Heart right ventricle (tissue), 16 donors: ENCODE measurements around the gene INTS1. TPM values are rescaled to one million over a fixed set of nuclear protein-coding genes. Genes with fewer than 3 reads are reported as not detected.

ENCODE experiments used
- ATAC-seq, 8 donors: fragments of 200-7000 bp; cut with Tn5 transposase; one replicate each; pipeline ENCODE4 v1.9.1; 2020; ENCODE audit warnings: mild to moderate bottlenecking in 8 of 8, moderate library complexity in 8 of 8, moderate number of reproducible peaks in 1 of 8
- DNase-seq, 2 donors: peaks; one replicate each; pipeline ENCODE4 v3.0.0-alpha.2; 2020
- H3K27ac ChIP-seq, 10 donors: fragments of 200-600 bp; sonication (generic) in 2 of 10; one replicate each; pipeline versions ENCODE4 v1.5.0 to v1.8.0; 2020 to 2022; ENCODE audit warnings: mild to moderate bottlenecking in 3 of 10
- H3K27me3 ChIP-seq, 7 donors: fragments of 200-600 bp; one replicate each; pipeline ENCODE4 v1.8.0; 2021 to 2022; ENCODE audit warnings: mild to moderate bottlenecking in 2 of 7
- H3K36me3 ChIP-seq, 9 donors: fragments of 200-600 bp; sonication (generic) in 1 of 9; one replicate each; pipeline versions ENCODE4 v1.5.0 to v1.8.0; 2020 to 2022; ENCODE audit warnings: mild to moderate bottlenecking in 2 of 9
- H3K4me1 ChIP-seq, 9 donors: fragments of 200-600 bp; sonication (generic) in 1 of 9; one replicate each; pipeline versions ENCODE4 v1.5.0 to v1.8.0; 2020 to 2022; ENCODE audit warnings: mild to moderate bottlenecking in 4 of 9
- H3K4me3 ChIP-seq, 10 donors: fragments of 200-600 bp; sonication (generic) in 2 of 10; one replicate each; pipeline versions ENCODE4 v1.5.0 to v1.8.0; 2020 to 2022; ENCODE audit warnings: mild to moderate bottlenecking in 7 of 10, moderate library complexity in 2 of 10
- H3K9me3 ChIP-seq, 11 donors: fragments of 200-600 bp in 10 of 11; sonication (generic) in 2 of 11; one replicate each; pipeline versions ENCODE4 v1.5.0 to v1.8.0; 2013 to 2022; ENCODE audit warnings: mild to moderate bottlenecking in 2 of 11, control low read depth in 1 of 11, moderate library complexity in 1 of 11
- WGBS, 2 donors: extraction: QIAGEN DNeasy Blood & Tissue Kit; methylation state at CpG; one replicate each; pipeline ENCODE4 v1.1.7; 2013; ENCODE audit warnings: inconsistent platforms in 1 of 2; 5-methylcytosine and 5-hydroxymethylcytosine counted together
- intact Hi-C, 10 donors: fragments of 100-400 bp; cut with DNase I; formaldehyde crosslinking; loops; one replicate each; pipeline versions ENCODE4 v1.11.1 to v1.14.2; 2022
- polyA plus RNA-seq, 2 donors: library from polyadenylated mRNA; stranded (reverse); fragments of 200-250 nt; gene quantifications; one replicate each; pipeline ENCODE4 v1.2.3, GENCODE V29; 2013
- total RNA-seq, 10 donors: library from RNA; stranded (reverse); fragmentation: NEBNext Ultra II Directional in 3 of 10; extraction: Animal tissue kit (Norgen Biotek cat#: 25700) in 3 of 10; gene quantifications; one replicate each; pipeline versions ENCODE4 v1.2.1 to v1.2.4, GENCODE V29; 2021 to 2023
- TF ChIP-seq, protein P1 (sequence below), 9 donors: fragments of 200-600 bp; sonication (generic) in 2 of 9; IDR thresholded peaks; one replicate each; pipeline versions ENCODE4 v1.5.0 to v1.8.0; 2021 to 2022; ENCODE audit warnings: antibody characterized with exemption in 9 of 9, mild to moderate bottlenecking in 5 of 9, moderate library complexity in 1 of 9
- donor health status: Arrhythmogenic right ventricular cardiomyopathy.
- donor health status: ischemic (EF 13 %, LVEDD 7.1; RV severe dilation, severe dysfunction).
- donor health status: healthy with polysubstance abuse.
- donor health status: DM: no; HTN: yes; CAD: no.
- donor health status: DM: no; HTN: no; CAD: no.
- donor health status: ischemic (EF 25% LVEDD 6.9; RV normal size, moderate dysfunction).
- donor health status: ischemic (EF 25% LVEDD 5.7; RV mildly dilated, moderate dysfunction).
- donor health status: healthy.
- donor health status: DM: yes; HTN: yes; CAD: no.
- donor health status: Ischemic cardiomyopathy.
- donor health status: ischemic (EF 35%, LVEDD 5.7; RV mildly dilated, moderate dysfunction).
- donor health status: nonischemic (EF 11% LVEDD 7.7; RV severe dilation, severe dysfunction).
- donor health status: DM: yes; HTN: yes; CAD: no.
- donor health status: PGD.
- donor health status: ischemic (EF 29% LVEDD 5.4; RV normal size, mild dysfunction).
- donor health status: nonischemic (EF 23%, LVEDD 6.1; RV moderate dilation, normal function).

The INTS1 gene
- total and polyA plus RNA-seq, 12 donors, result 41.5 to 59.4 (median 45.4) TPM

DNA sequence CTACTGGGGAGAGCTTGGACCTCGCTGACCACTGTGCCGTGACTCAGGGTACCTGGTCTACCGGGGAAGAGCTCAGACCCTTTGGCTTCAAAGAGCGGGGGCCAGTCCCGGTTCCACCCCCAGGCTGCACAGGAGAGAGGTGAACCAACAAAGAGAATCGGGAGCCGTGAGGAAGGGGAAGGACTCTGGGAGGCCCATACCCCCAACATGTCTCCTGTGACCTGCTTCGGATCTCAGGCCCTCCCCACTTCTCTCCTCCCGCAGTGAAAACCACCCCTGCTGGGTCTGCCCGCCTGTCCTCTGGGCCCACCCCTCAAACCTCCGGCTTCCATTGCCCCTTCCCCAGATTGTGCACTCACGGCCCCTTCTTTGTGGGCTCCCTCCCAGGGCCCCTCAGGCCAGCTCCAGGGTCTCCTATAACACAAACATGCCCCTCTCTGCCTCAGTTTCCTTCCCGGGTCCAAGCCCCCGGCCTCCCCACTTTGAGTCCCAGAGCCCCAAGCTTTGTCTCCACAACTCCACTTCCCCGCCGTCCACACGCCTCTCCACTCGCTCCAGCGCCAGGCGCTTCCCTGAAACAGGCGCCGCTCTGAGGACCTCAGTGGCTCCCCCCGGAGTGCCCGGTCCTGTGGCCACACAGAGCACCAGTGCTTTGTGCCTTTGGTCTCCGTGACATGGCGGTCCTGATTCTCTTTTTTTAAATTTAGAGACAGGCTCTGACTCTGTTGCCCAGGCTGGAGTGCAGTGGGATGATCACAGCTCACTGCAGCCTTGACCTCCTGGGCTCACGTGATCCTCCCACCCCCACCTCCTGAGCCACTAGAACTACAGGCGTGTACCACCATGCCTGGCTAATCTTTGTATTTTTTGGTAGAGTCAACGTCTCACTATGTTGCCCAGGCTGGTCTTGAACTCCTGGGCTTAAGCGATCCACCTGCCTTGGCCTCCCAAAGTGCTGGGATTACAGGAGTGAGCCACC is 7.5 kb upstream of the INTS1 start:
- Histone ChIP-seq H3K4me1 (peaks cover 7 to 37% (median 26%) of the 10 kb centered on the region in 9 donors), H3K9me3 (no peaks in the 10 kb centered on the region), H3K27me3 (no peaks in the 10 kb centered on the region), H3K4me3 (no peak overlapping the region), H3K27ac (peak overlapping the region in 5 of 10 donors; percentile 93 to 100 (median 98)), H3K36me3 (no peaks in the 10 kb centered on the region)
- WGBS, 2 donors, result 86 to 88% methylated on average over 30 of the region's 30 CpGs
- DNase-seq (no peak), ATAC-seq (no peak)
- TF ChIP-seq, protein P1, sequence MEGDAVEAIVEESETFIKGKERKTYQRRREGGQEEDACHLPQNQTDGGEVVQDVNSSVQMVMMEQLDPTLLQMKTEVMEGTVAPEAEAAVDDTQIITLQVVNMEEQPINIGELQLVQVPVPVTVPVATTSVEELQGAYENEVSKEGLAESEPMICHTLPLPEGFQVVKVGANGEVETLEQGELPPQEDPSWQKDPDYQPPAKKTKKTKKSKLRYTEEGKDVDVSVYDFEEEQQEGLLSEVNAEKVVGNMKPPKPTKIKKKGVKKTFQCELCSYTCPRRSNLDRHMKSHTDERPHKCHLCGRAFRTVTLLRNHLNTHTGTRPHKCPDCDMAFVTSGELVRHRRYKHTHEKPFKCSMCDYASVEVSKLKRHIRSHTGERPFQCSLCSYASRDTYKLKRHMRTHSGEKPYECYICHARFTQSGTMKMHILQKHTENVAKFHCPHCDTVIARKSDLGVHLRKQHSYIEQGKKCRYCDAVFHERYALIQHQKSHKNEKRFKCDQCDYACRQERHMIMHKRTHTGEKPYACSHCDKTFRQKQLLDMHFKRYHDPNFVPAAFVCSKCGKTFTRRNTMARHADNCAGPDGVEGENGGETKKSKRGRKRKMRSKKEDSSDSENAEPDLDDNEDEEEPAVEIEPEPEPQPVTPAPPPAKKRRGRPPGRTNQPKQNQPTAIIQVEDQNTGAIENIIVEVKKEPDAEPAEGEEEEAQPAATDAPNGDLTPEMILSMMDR (IDR thresholded peaks at IDR 0.05), result no peak
- intact Hi-C loops, result loop anchor here in 2 of 10 donors (2.0 kb wide), 2 partner anchors 25 to 47 kb away; no protein-coding TSS in a partner anchor

DNA sequence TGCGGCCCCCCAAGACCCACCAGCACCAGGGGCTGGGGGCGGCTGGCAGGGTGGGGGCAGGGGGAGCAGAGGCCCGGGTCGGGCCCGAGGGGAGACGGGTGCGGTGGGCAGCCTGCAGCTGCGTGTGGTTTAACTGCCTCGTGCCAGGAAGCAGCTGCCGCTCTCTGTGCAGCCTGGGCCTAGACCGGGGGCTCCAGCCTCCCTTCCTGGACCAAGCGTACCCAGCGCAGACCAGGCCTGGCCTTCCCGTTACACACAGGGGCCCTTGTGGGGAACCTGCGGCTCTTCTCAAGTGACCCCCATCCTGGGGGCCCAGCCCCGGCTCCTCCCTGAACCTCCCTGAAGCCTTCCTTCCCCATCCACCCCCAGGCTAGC is 6.6 kb upstream of the INTS1 start:
- Histone ChIP-seq H3K36me3 (no peaks in the 10 kb centered on the region), H3K27me3 (no peaks in the 10 kb centered on the region), H3K9me3 (no peaks in the 10 kb centered on the region), H3K4me3 (no peak overlapping the region), H3K27ac (no peak overlapping the region), H3K4me1 (peaks cover 7 to 37% (median 27%) of the 10 kb centered on the region in 9 donors)
- intact Hi-C loops, result no loop called here
- DNase-seq (no peak), ATAC-seq (no peak)
- TF ChIP-seq, protein P1 (IDR thresholded peaks at IDR 0.05), result no peak
- 82 to 84% methylated on average over 13 to 16 of the region's 16 CpGs for WGBS, 2 donors

DNA sequence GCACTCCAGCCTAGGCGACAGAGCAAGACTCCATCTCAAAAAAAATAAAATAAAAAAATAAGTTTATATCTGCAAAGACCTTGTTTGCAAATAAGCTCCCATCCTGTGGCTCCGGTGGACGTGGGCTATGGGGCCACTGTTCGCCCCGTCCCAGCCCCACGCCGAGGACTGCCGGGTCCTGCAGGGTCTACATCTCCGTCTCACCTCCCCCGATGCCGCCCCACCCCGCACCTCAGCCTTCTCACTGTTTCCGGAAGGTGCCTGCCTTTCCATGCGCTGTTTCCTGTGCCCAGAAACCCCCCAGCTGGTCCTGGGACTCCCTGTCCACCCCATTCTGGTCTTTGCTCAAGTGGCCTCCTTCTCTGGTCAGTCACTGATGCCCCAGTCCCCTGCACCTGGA is 5.0 kb upstream of the INTS1 start:
- peaks cover 7 to 37% (median 24%) of the 10 kb centered on the region in 9 donors for H3K4me1 ChIP-seq
- 87 to 90% methylated on average over 14 of the region's 14 CpGs for WGBS, 2 donors
- ATAC-seq, result no peak

DNA sequence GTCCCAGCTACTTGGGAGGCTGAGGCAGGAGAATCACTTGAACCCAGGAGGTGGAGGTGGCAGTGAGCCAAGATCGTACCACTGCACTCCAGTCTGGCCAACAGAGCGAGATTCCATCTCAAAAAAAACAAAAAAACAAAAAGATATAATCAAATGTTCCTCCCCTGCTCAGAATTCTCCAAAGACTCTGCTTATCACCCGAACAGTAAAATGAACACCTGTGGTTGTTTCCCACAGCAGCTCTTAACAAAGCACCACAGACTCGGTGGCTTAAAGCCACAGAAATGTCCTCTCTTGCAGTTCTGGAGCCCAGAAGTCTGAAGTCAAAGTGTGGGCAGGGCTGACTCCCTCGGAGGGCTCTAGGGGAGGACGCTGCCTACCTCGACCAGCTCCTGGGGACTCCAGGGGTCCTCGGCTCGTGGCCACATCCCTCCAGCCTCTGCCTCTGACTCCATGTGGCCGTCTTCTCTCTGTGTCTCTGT is 4.1 kb upstream of the INTS1 start:
- H3K4me3 ChIP-seq, result no peak overlapping the region
- no peak for DNase-seq

More for the DNA sequence above, 5.0 kb upstream of the INTS1 start:
- Histone ChIP-seq H3K36me3 (no peaks in the 10 kb centered on the region), H3K9me3 (no peaks in the 10 kb centered on the region), H3K4me3 (no peak overlapping the region), H3K27ac (no peak overlapping the region), H3K27me3 (no peaks in the 10 kb centered on the region)
- no peak for DNase-seq
- TF ChIP-seq, protein P1 (IDR thresholded peaks at IDR 0.05), result no peak
- intact Hi-C loops, result loop anchor here in 8 of 10 donors (5.0 to 10.0 kb wide), 2 partner anchors 46 to 48 kb away; partner anchors contain the start of gene TMEM184A (in 8 of the 8)

More for the DNA sequence above, 4.1 kb upstream of the INTS1 start:
- no peaks in the 10 kb centered on the region for H3K36me3 ChIP-seq
- intact Hi-C loops, result loop anchor here in 8 of 10 donors (5.0 to 10.0 kb wide), 2 partner anchors 46 to 49 kb away; partner anchors contain the start of gene TMEM184A (in 8 of the 8)
- no peak for ATAC-seq
- H3K27ac ChIP-seq, result no peak overlapping the region
- TF ChIP-seq, protein P1 (IDR thresholded peaks at IDR 0.05), result no peak
- peaks cover 5 to 31% (median 20%) of the 10 kb centered on the region in 9 donors for H3K4me1 ChIP-seq
- 75% methylated on average over 10 of the region's 10 CpGs for WGBS, 2 donors
- no peaks in the 10 kb centered on the region for H3K27me3 ChIP-seq
- no peaks in the 10 kb centered on the region for H3K9me3 ChIP-seq
